HL-60 (cell line): ENCODE data around the gene RNLS.

ENCODE experiments used
- DNase-seq, 2 experiments: peaks; one replicate each; pipeline ENCODE4 v3.0.0-alpha.2; 2010 to 2020; ENCODE audit warnings: low read depth in 1 of 2, low spot score in 1 of 2
- H3K27ac ChIP-seq: fragments of 250-450 bp; sonication (Bioruptor Pico); replicated peaks from 2 replicates; pipeline ENCODE4 v1.5.1; 2020; ENCODE audit warnings: mild to moderate bottlenecking, moderate library complexity
- H3K27me3 ChIP-seq: fragments of 250-450 bp; sonication (Bioruptor Pico); 2 replicates; pipeline ENCODE4 v1.5.1; 2021; ENCODE audit warnings: mild to moderate bottlenecking, moderate library complexity; ENCODE audit not compliant: insufficient read depth, poor library complexity, severe bottlenecking
- H3K4me3 ChIP-seq: replicated peaks from 2 replicates; pipeline ENCODE4 v1.5.1; 2011; ENCODE audit warnings: mild to moderate bottlenecking, control low read depth, low read length; ENCODE audit not compliant: insufficient read depth
- GABPA ChIP-seq: IDR thresholded peaks from 2 replicates; pipeline ENCODE4 v1.6.1; 2012; ENCODE audit warnings: low read depth
- POLR2AphosphoS5 ChIP-seq: IDR thresholded peaks from 2 replicates; pipeline ENCODE4 v1.6.1; 2012; ENCODE audit warnings: low read depth
- SPI1 ChIP-seq: IDR thresholded peaks from 2 replicates; pipeline ENCODE4 v1.6.1; 2012; ENCODE audit warnings: low read depth, mild to moderate bottlenecking, borderline replicate concordance
- TF ChIP-seq, protein P1 (sequence below): IDR thresholded peaks from 2 replicates; pipeline ENCODE4 v1.6.1; 2012; ENCODE audit warnings: low read depth; ENCODE audit not compliant: insufficient replicate concordance
- TF ChIP-seq, protein P2 (sequence below): IDR thresholded peaks from one replicate; pipeline ENCODE4 v1.5.1; 2011; ENCODE audit warnings: low read length, control low read depth, inconsistent platforms; ENCODE audit not compliant: insufficient read depth

RNLS gene

DNA sequence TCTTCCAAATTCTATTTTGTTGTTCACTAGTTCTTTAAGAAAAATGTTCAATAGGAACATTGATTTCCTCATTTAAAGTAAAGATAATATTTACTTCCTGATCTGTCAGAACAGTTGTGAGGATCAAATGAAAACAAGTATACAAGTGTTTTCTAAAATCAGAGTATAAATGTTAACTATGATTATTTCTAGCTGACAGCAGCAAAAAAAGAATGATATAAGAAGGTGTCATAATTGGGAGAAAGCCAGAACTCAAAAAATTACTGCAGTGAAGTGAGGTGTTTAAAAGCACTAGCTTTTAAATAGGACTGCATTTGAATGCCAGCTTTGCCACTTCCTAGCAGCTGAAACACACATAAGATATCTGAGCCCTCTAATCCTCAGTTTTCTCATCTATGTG is 283.3 kb downstream of the RNLS start:
- H3K27me3 ChIP-seq, result no peaks in the 10 kb centered on the region
- H3K27ac ChIP-seq, result no peak overlapping the region
- no peak for DNase-seq
- TF ChIP-seq, protein P1, sequence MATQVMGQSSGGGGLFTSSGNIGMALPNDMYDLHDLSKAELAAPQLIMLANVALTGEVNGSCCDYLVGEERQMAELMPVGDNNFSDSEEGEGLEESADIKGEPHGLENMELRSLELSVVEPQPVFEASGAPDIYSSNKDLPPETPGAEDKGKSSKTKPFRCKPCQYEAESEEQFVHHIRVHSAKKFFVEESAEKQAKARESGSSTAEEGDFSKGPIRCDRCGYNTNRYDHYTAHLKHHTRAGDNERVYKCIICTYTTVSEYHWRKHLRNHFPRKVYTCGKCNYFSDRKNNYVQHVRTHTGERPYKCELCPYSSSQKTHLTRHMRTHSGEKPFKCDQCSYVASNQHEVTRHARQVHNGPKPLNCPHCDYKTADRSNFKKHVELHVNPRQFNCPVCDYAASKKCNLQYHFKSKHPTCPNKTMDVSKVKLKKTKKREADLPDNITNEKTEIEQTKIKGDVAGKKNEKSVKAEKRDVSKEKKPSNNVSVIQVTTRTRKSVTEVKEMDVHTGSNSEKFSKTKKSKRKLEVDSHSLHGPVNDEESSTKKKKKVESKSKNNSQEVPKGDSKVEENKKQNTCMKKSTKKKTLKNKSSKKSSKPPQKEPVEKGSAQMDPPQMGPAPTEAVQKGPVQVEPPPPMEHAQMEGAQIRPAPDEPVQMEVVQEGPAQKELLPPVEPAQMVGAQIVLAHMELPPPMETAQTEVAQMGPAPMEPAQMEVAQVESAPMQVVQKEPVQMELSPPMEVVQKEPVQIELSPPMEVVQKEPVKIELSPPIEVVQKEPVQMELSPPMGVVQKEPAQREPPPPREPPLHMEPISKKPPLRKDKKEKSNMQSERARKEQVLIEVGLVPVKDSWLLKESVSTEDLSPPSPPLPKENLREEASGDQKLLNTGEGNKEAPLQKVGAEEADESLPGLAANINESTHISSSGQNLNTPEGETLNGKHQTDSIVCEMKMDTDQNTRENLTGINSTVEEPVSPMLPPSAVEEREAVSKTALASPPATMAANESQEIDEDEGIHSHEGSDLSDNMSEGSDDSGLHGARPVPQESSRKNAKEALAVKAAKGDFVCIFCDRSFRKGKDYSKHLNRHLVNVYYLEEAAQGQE, result no peak
- TF ChIP-seq, protein P2, sequence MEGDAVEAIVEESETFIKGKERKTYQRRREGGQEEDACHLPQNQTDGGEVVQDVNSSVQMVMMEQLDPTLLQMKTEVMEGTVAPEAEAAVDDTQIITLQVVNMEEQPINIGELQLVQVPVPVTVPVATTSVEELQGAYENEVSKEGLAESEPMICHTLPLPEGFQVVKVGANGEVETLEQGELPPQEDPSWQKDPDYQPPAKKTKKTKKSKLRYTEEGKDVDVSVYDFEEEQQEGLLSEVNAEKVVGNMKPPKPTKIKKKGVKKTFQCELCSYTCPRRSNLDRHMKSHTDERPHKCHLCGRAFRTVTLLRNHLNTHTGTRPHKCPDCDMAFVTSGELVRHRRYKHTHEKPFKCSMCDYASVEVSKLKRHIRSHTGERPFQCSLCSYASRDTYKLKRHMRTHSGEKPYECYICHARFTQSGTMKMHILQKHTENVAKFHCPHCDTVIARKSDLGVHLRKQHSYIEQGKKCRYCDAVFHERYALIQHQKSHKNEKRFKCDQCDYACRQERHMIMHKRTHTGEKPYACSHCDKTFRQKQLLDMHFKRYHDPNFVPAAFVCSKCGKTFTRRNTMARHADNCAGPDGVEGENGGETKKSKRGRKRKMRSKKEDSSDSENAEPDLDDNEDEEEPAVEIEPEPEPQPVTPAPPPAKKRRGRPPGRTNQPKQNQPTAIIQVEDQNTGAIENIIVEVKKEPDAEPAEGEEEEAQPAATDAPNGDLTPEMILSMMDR, result no peak
- TF ChIP-seq GABPA (no peak), POLR2AphosphoS5 (no peak), SPI1 (no peak)
- no peak overlapping the region for H3K4me3 ChIP-seq

DNA sequence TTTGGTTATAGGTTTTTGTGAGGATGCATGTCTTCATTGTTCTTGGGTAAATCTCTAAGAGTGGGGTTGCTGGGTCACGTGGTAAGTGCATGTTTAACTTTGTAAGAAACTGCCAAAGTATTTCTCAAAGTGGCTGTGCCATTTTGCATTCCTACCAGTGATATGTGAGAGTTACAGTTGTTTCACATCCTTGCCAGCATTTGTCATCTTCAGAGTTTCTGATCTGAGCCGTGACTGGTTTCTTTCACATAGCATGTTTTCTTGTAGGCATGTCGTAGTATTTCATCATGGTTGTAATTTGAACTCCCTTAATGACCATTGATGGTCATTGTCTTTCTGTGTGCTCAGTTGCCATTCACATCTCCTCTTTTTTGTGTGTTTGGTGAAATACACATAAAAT is 286.0 kb downstream of the RNLS start:
- no peak overlapping the region for H3K4me3 ChIP-seq
- no peaks in the 10 kb centered on the region for H3K27me3 ChIP-seq
- DNase-seq, result no peak
- no peak overlapping the region for H3K27ac ChIP-seq
- TF ChIP-seq, protein P1, result no peak
- TF ChIP-seq, protein P2, result no peak
- TF ChIP-seq GABPA, result no peak
- TF ChIP-seq SPI1, result no peak
- TF ChIP-seq POLR2AphosphoS5, result no peak

DNA sequence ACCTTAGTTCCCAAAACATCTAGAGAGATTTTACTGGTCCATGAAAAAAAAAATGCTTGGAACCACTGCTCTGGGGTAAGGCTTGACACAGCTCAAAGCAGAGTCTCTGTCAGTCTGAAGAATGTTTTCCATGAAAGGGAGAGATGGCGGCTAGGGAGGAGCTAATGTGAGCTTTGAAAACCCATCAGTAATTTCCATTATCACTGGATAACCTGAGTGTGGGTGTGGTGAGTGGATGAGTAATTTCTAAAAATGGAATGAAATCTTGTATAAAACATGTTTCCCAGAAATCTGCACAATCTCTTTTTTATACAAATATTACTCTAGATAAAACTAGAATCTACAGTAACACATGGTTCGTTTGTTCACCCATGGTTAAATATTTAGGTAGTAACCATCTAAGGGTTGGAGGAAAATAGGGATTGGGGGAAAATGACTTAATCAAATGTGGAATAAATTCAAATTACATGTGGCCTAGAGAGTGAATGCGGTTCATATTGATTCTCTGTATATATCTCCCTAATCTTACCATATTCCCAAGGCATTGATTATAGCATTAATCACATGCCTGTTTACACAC is 289.4 kb downstream of the RNLS start:
- DNase-seq, result no peak
- Histone ChIP-seq H3K27me3 (no peaks in the 10 kb centered on the region), H3K4me3 (no peak overlapping the region), H3K27ac (no peak overlapping the region)
- TF ChIP-seq, protein P1, result no peak
- TF ChIP-seq, protein P2, result no peak
- TF ChIP-seq SPI1 (no peak), GABPA (no peak), POLR2AphosphoS5 (no peak)
